Ascending aorta (tissue), 2 donors: Measurements from ENCODE around the gene THAP7. TPM values are rescaled to one million over a fixed set of nuclear protein-coding genes. Genes with fewer than 3 reads are reported as not detected.
"Not testable (repeated sequence)": the region's sequence is repeated elsewhere in the genome, so short reads cannot be mapped to it uniquely, and the experiment has no call there.

Experiments
- DNase-seq, 2 donors: peaks; one replicate each; pipeline ENCODE4 v3.0.0-alpha.2; 2019; ENCODE audit warnings: low spot score in 2 of 2
- H3K27ac ChIP-seq, 2 donors: fragments of 200-600 bp; sonication (generic); one replicate each; pipeline ENCODE4 v1.5.1; 2016 to 2017; ENCODE audit warnings: mild to moderate bottlenecking in 1 of 2
- H3K27me3 ChIP-seq: fragments of 200-600 bp; sonication (generic); one replicate; pipeline ENCODE4 v1.5.1; 2017
- H3K36me3 ChIP-seq, 2 donors: fragments of 200-600 bp; sonication (generic); one replicate each; pipeline ENCODE4 v1.5.1; 2016
- H3K4me1 ChIP-seq, 2 donors: fragments of 200-600 bp; sonication (generic); one replicate each; pipeline ENCODE4 v1.5.1; 2016 to 2017; ENCODE audit warnings: mild to moderate bottlenecking in 1 of 2
- H3K4me3 ChIP-seq, 2 donors: fragments of 200-600 bp; sonication (generic); one replicate each; pipeline ENCODE4 v1.5.1; 2016 to 2017; ENCODE audit warnings: mild to moderate bottlenecking in 1 of 2
- H3K9me3 ChIP-seq, 2 donors: fragments of 200-600 bp; sonication (generic); one replicate each; pipeline ENCODE4 v1.5.1; 2016
- CTCF ChIP-seq, 3 experiments: fragments of 200-600 bp in 2 of 3; fragments of 450-650 bp in 1 of 3; sonication (generic) in 2 of 3; IDR thresholded peaks; one replicate each; pipeline ENCODE4 v1.5.1; 2016 to 2019; ENCODE audit warnings: antibody characterized with exemption in 3 of 3, mild to moderate bottlenecking in 1 of 3, moderate library complexity in 1 of 3
- intact Hi-C: fragments of 100-400 bp; cut with DNase I; formaldehyde crosslinking; loops from one replicate; pipeline ENCODE4 v1.15.1; 2023
- total RNA-seq: library from RNA; depleted of rRNA; stranded (reverse); fragments of >200 nt; gene quantifications from one replicate; pipeline ENCODE4 v1.1.0, GENCODE V29; 2016

Gene THAP7
- total RNA-seq, 1 donor from 2014 or later = 37.9 TPM

GRCh38 chr22:21009638-21010425 is 7.9 kb upstream of the THAP7 start:
- H3K27me3 ChIP-seq = no peaks in the 10 kb centered on the region
- DNase-seq = no peak
- no peak overlapping the region for H3K27ac ChIP-seq
- H3K9me3 ChIP-seq = no peaks in the 10 kb centered on the region
- H3K4me3 ChIP-seq = no peak overlapping the region
- intact Hi-C loops = loop anchor here (2.0 to 10.0 kb wide), 2 partner anchors 19 to 95 kb away; partner anchors contain the start of gene CRKL
- TF ChIP-seq CTCF (IDR thresholded peaks at IDR 0.05) = no peak
- no peaks in the 10 kb centered on the region for H3K36me3 ChIP-seq
- peaks cover 3 to 5% of the 10 kb centered on the region in 2 donors for H3K4me1 ChIP-seq

GRCh38 chr22:21009208-21009607 is 7.3 kb upstream of the THAP7 start:
- not testable (repeated sequence) for H3K36me3 ChIP-seq, H3K27me3 ChIP-seq, DNase-seq, H3K4me3 ChIP-seq, H3K4me1 ChIP-seq, H3K9me3 ChIP-seq, H3K27ac ChIP-seq
- intact Hi-C loops = loop anchor here (10.0 kb wide), 1 partner anchor 94 kb away; the partner anchor contains the start of gene CRKL

- intact Hi-C loops = loop anchor here (2.0 to 10.0 kb wide), 2 partner anchors 41 to 89 kb away; partner anchors contain the start of genes CRKL and LRRC74B
- Histone ChIP-seq H3K27me3 (no peaks in the 10 kb centered on the region), H3K4me3 (peak overlapping the region in 1 of 2 donors; percentile 94), H3K4me1 (peaks cover 13 to 30% of the 10 kb centered on the region in 2 donors), H3K9me3 (no peaks in the 10 kb centered on the region), H3K36me3 (peaks cover 9 to 11% of the 10 kb centered on the region in 2 donors), H3K27ac (peak overlapping the region; percentile 7 to 97)
- no peak for TF ChIP-seq CTCF (IDR thresholded peaks at IDR 0.05)
- DNase-seq = no peak
These were observed 1.9 kb upstream of the THAP7 start for GRCh38 chr22:21003782-21004181.

- Histone ChIP-seq H3K4me1 (peaks cover 13 to 30% of the 10 kb centered on the region in 2 donors), H3K9me3 (no peaks in the 10 kb centered on the region), H3K27ac (peak overlapping the region; percentile 97 to 98), H3K27me3 (no peaks in the 10 kb centered on the region), H3K4me3 (peak overlapping the region; percentile 70 to 94), H3K36me3 (peaks cover 16 to 36% of the 10 kb centered on the region in 2 donors)
- intact Hi-C loops = loop anchor here (1.0 to 10.0 kb wide), 2 partner anchors 13 to 86 kb away; partner anchors contain the start of gene CRKL
- DNase-seq = no peak
- TF ChIP-seq CTCF (IDR thresholded peaks at IDR 0.05) = no peak
These were observed 824 bp downstream of the THAP7 start for GRCh38 chr22:21000987-21001600.

GRCh38 chr22:21000207-21000986 is 1.5 kb downstream of the THAP7 start:
- no peak for DNase-seq
- Histone ChIP-seq H3K27ac (peak overlapping the region; percentile 97 to 98), H3K4me1 (peaks cover 13 to 30% of the 10 kb centered on the region in 2 donors), H3K4me3 (peak overlapping the region; percentile 70 to 94), H3K36me3 (peaks cover 19 to 43% of the 10 kb centered on the region in 2 donors), H3K27me3 (no peaks in the 10 kb centered on the region), H3K9me3 (no peaks in the 10 kb centered on the region)
- no peak for TF ChIP-seq CTCF (IDR thresholded peaks at IDR 0.05)
- intact Hi-C loops = loop anchor here (10.0 kb wide), 1 partner anchor 86 kb away; the partner anchor contains the start of gene CRKL
